Right ventricle myocardium superior (tissue), 1 donor: ENCODE data around the gene DDX28. TPM values are rescaled to one million over a fixed set of nuclear protein-coding genes. Genes with fewer than 3 reads are reported as not detected.
A peak's percentile ranks its signal among the peaks of the same experiment; 100 is the strongest.
"Not testable (repeated sequence)": the region's sequence is repeated elsewhere in the genome, so short reads cannot be mapped to it uniquely, and the experiment has no call there.

Source experiments
- ATAC-seq: fragments of 200-7000 bp; cut with Tn5 transposase; one replicate; pipeline ENCODE4 v1.9.1; 2020; ENCODE audit warnings: mild to moderate bottlenecking; ENCODE audit not compliant: poor library complexity
- DNase-seq: peaks from one replicate; pipeline ENCODE4 v3.0.0-alpha.2; 2020
- intact Hi-C: fragments of 100-400 bp; cut with DNase I; formaldehyde crosslinking; loops from one replicate; pipeline ENCODE4 v1.11.2; 2022
- total RNA-seq: library from RNA; stranded (reverse); fragmentation: NEBNext Ultra II Directional; extraction: Animal tissue kit (Norgen Biotek cat#: 25700); gene quantifications from one replicate; pipeline ENCODE4 v1.2.1, GENCODE V29; 2021
- donor health status: DM: no; HTN: yes; CAD: no; lungs with severe emphysema.

Gene DDX28
- total RNA-seq, 1 donor from 2014 or later: 7.2 TPM

- no peak for DNase-seq
These were observed 23.0 kb downstream of the DDX28 start for GRCh38 chr16:67999985-68000384.

DNA sequence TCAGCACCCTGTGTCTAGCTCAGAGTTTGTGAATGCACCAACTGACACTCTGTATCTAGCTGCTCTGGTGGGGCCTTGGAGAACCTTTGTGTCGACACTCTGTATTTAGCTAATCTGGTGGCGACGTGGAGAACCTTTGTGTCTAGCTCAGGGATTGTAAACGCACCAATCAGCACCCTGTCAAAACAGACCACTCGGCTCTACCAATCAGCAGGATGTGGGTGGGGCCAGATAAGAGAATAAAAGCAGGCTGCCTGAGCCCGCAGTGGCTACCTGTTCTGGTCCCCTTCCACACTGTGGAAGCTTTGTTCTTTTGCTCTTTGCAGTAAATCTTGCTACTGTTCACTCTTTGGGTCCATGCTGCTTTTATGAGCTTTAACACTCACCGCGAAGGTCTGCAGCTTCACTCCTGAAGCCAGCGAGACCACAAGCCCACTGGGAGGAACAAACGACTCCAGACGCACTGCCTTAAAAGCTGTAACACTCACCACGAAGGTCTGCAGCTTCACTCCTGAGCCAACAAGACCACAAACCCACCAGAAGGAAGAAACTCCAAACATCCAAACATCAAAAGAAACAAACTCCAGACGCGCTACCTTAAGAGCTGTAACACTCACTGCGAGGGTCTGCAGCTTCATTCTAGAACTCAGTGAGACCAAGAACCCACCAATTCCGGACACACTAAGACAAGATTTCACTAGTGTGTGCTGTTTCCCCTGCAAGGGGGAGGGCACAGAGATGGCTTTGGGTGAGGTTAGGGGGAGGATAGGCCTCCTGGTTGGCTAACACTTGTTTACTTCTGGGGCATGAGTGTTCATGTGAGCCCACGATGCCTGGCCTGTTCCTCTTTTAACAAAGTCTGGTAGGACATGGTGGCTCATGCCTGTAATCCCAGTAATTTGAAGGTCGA, 24.0 kb downstream of the DDX28 start, which contains the start of gene DPEP2:
DPEP2 (minus strand) TSS at position 706 of the 910 bp plus-strand sequence. CDS start 6,272 bp downstream, outside the sequence.
- peak; percentile 74 for ATAC-seq
- DNase-seq, intact Hi-C loops: not testable (repeated sequence)

More at GRCh38 chr16:67999985-68000384, 23.0 kb downstream of the DDX28 start:
- ATAC-seq: peak; percentile 63
- intact Hi-C loops: no loop called here

DNA sequence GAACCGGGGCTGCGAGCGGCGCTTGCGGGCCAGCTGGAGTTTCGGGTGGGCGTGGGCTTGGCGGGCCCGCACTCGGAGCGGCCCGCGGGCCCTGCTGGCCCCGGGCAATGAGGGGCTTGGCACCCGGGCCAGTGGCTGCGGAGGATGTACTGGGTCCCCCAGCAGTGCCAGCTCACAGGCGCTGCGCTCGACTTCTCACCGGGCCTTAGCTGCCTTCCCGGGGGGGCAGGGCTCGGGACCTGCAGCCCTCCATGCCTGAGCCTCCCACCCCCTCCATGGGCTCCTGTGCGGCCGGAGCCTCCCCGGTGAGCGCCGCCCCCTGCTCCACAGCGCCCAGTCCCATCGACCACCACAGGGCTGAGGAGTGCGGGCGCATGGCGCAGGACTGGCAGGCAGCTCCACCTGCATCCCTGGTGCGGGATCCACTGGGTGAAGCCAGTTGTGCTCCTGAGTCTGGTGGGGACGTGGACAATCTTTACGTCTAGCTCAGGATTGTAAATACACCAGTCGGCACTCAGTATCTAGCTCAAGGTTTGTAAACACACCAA, 24.7 kb downstream of the DDX28 start:
- ATAC-seq, DNase-seq, intact Hi-C loops: not testable (repeated sequence)

DNA sequence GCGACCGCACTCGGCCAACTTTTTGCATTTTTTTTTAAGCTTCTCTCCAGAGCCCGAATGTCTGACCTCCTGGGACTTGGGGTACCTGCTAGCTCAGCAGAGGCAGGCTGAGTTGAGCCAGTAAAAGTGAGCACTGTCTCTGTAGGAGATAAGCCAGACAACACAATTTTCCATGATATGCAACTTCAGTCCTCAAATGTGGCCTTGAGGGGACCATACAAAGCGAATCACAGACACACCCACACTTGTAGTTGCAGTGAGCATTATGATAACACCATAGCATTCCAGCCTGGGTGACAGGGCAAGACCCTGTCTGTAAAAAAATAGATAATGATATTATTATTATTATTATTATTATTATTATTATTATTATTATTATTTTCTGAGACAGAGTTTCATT, 26.4 kb downstream of the DDX28 start:
- intact Hi-C loops: no loop called here
- ATAC-seq (no peak), DNase-seq (no peak)

GRCh38 chr16:67995423-67995822, 27.6 kb downstream of the DDX28 start:
- DNase-seq (no peak), ATAC-seq (no peak)
- intact Hi-C loops: no loop called here

DNA sequence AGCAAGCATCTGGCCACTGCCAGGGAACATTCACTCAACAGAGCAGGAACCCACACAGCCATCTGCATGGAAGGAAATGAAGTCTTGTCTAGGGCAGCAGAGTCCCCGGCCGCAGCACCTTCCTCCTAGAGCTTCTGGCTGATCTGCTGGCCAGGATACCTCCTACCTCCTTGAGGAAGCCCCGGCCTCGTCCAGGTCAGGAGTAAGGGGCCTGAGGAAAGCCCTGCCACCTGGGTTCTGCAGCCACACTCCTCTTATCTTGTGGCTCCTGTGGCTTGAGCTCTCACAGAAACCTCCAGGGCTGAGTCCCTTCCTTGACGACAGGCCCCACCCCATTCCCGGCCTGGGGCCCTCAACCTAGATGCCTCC, 29.0 kb downstream of the DDX28 start:
- intact Hi-C loops, DNase-seq: not testable (repeated sequence)

GRCh38 chr16:67993207-67994039, 29.6 kb downstream of the DDX28 start:
- intact Hi-C loops: no loop called here
- DNase-seq: peak; percentile 92
- peak; percentile 96 for ATAC-seq

More for the DNA sequence above, 29.0 kb downstream of the DDX28 start:
- peak; percentile 21 for ATAC-seq

DNA sequence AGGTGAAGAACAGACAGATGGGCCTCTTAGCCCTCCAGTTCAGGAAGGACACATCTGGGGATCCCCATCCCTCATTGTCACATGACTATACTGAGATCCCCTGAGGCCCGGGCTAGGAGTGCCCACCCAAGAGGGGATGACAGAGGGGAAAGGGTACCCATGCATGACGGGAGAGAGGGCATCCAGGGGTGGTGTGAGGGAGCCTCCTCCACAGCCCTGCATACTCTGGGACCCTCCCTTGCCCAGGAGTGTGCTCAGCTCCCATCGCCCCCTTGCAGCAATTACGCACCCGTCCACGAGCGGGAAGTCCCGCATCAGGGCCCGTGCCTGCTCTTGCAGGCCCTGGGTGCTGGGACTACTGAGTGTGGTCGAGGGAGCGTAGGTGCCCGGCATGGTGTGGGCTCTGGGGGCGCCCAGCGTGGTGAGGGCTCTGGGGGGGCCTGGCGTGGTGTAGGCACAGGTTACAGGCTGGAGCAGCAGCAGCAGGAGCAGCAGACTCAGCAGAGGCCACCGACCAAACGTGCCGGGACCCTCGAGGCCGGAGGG, 30.3 kb downstream of the DDX28 start:
- intact Hi-C loops: no loop called here
- peak; percentile 9 for ATAC-seq
- no peak for DNase-seq

DNA sequence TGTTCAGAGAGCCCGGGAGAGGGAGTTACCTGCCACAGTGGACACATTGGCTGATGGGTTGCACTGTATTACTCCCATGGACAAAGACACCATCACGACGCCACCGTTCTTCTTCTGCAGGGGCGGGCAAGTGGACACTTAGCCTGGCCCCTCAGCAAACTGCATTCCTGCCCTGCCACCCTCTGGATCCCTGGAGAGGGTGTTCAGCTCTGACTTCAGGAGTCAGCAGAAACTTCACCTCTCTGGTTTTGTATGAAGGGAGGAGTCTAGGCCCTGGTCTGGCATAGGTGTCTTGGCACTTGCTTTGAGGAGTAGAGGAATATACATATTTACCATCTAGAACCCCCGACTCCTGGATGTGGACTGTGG, 33.0 kb downstream of the DDX28 start:
- ATAC-seq (no peak), DNase-seq (no peak)
- intact Hi-C loops: no loop called here

GRCh38 chr16:67989322-67990017, 33.6 kb downstream of the DDX28 start:
- ATAC-seq: no peak
- intact Hi-C loops: no loop called here
- no peak for DNase-seq

- intact Hi-C loops: no loop called here
- no peak for DNase-seq
- ATAC-seq: no peak
These were observed 34.4 kb downstream of the DDX28 start for GRCh38 chr16:67988675-67989074.

DNA sequence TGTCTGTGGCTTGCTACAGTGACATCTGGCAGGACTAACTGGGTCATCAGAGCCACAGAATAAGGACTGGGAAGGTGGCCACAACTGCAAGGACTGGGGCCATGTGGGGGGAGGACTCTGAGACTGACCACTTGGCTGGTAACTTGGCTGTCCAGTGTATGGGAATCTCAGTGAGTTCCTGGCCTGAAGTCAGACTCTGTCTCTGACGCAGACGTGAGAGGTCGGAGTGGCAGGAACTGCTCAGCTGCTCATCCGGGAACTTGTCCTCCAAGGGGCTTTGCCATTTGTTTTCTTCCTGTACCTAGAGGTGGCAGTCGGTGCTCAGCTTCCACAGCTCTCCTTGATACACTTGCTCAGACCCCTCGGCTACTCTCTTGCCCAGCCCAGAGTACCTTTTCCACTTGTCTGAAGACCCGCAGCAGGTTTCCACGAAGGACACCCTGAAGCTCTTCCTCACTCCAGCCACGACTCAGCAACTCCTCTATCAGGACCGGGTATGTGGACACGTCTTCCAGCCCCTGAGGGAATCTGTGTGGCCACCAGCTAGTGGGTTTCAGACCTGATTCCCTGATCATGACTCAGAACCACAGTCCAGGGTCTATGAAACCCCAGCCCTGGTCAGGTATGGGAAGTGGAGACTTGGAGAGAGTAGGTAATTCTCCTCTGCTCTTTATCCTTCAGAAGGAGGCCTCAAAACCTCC, 35.4 kb downstream of the DDX28 start:
- no peak for DNase-seq
- intact Hi-C loops: no loop called here

GRCh38 chr16:67986949-67987348, 36.1 kb downstream of the DDX28 start:
- no peak for ATAC-seq
- no peak for DNase-seq
- intact Hi-C loops: no loop called here

More for the DNA sequence above, 35.4 kb downstream of the DDX28 start:
- peak; percentile 40 for ATAC-seq

DNA sequence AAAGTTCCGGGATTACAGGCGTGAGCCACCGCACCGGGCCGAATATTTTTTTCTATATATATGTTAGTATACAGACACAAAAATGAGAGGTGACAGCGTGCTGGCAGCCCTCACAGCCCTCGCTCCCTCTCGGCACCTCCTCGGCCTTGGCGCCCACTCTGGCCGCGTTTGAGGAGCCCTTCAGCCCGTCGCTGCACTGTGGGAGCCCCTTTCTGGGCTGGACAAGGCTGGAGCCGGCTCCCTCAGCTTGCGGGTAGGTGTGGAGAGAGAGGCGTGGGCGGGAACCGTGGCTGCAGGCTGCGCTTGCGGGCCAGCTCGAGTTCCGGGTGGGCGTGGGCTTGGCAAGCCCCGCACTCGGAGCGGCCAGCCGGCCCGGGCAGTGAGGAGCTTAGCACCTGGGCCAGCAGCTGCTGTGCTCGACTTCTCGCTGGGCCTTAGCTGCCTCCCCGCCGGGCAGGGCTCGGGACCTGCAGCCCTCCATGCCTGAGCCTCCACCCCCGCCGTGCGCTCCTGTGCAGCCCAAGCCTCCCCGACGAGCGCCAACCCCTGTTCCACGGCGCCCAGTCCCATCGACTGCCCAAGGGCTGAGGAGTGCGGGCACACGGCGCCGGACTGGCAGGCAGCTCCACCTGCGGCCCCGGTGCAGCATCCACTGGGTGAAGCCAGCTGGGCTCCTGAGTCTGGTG, 40.9 kb downstream of the DDX28 start:
- intact Hi-C loops: no loop called here
- DNase-seq: no peak
- ATAC-seq: no peak

GRCh38 chr16:67979955-67980678, 42.9 kb downstream of the DDX28 start, which contains the start of gene DPEP3:
Gene DPEP3, minus strand, starts transcription at chr16:67980499. Its CDS starts 119 bp downstream, at chr16:67980380.
- no peak for DNase-seq
- no peak for ATAC-seq
- intact Hi-C loops: no loop called here

- DNase-seq: no peak
- peak; percentile 52 for ATAC-seq
- intact Hi-C loops: no loop called here
These were observed 45.4 kb downstream of the DDX28 start for GRCh38 chr16:67977469-67978227.
